GM20000 (cell line): ENCODE results near the gene FAM83F.

ENCODE experiments used
- DNase-seq: peaks from one replicate; pipeline ENCODE4 v3.0.0; 2012; ENCODE audit warnings: low spot score
- CTCF ChIP-seq: IDR thresholded peaks from 2 replicates; pipeline ENCODE4 v1.5.1; 2012; ENCODE audit warnings: mild to moderate bottlenecking, control low read depth; ENCODE audit errors: extremely low read depth, missing control alignments

Gene FAM83F

GRCh38 chr22:40004836-40005235, 10.1 kb downstream of the FAM83F start:
- no peak for DNase-seq
- TF ChIP-seq CTCF, result no peak

- no peak for DNase-seq
- no peak for TF ChIP-seq CTCF
These were observed 11.9 kb downstream of the FAM83F start for GRCh38 chr22:40006641-40007040.

- TF ChIP-seq CTCF, result no peak
- DNase-seq, result no peak
These were observed 13.3 kb downstream of the FAM83F start for GRCh38 chr22:40007853-40008710.

GRCh38 chr22:40008726-40009291, 14.1 kb downstream of the FAM83F start:
- DNase-seq, result no peak
- no peak for TF ChIP-seq CTCF

- DNase-seq, result no peak
These were observed 14.6 kb downstream of the FAM83F start for GRCh38 chr22:40009292-40009774.

GRCh38 chr22:40009951-40010671, 15.4 kb downstream of the FAM83F start:
- no peak for DNase-seq
- no peak for TF ChIP-seq CTCF

More at GRCh38 chr22:40009292-40009774, 14.6 kb downstream of the FAM83F start:
- no peak for TF ChIP-seq CTCF

GRCh38 chr22:40010746-40011145, 16.0 kb downstream of the FAM83F start:
- DNase-seq, result no peak
- no peak for TF ChIP-seq CTCF
